Esophagus squamous epithelium (tissue), 4 donors: ENCODE data around the gene SFMBT2.

Experiments used
- CTCF ChIP-seq, 6 experiments: fragments of 450-650 bp in 4 of 6; fragments of 200-600 bp in 2 of 6; sonication (generic) in 2 of 6; IDR thresholded peaks; one replicate each; pipeline ENCODE4 v1.5.1; 2016 to 2019; ENCODE audit warnings: antibody characterized with exemption in 6 of 6, mild to moderate bottlenecking in 4 of 6, moderate library complexity in 4 of 6
- POLR2A ChIP-seq, 4 donors: fragments of 450-650 bp; IDR thresholded peaks; one replicate each; pipeline ENCODE4 v1.6.1; 2017; ENCODE audit warnings: antibody characterized with exemption in 4 of 4, mild to moderate bottlenecking in 4 of 4, moderate library complexity in 3 of 4

GRCh38 chr10:7370511-7370910, 40.3 kb downstream of the SFMBT2 start:
- TF ChIP-seq CTCF (IDR thresholded peaks at IDR 0.05) (no peak), POLR2A (IDR thresholded peaks at IDR 0.05) (no peak)
